IMR-90 (cell line): ENCODE data around the gene POFUT2. TPM values are rescaled to one million over a fixed set of nuclear protein-coding genes. Genes with fewer than 3 reads are reported as not detected.

Experiments used
- ATAC-seq: fragments of 200-7000 bp; cut with Tn5 transposase; 2 replicates; pipeline ENCODE4 v1.9.1; 2020; ENCODE audit warnings: low read depth, mild to moderate bottlenecking, moderate library complexity
- BruUV-seq: library from RNA; stranded (reverse); fragments of 400-500 nt; replicated peaks from 2 replicates; lab custom pipeline; 2021; lab: Mats Ljungman, UMichigan
- CTCF ChIA-PET: fragments of 300-600 bp; formaldehyde crosslinking; extraction: SDS; loops from one replicate; lab custom pipeline; 2021; ENCODE audit warnings: antibody characterized with exemption; lab: Yijun Ruan, JAX
- POLR2A ChIA-PET: fragments of 300-600 bp; sonication (Branson Sonifier 250); formaldehyde crosslinking; loops from one replicate; lab custom pipeline; 2022; ENCODE audit warnings: antibody characterized with exemption; ENCODE audit not compliant: unreplicated experiment; lab: Charles Lee
- DNase-seq: peaks from one replicate; pipeline ENCODE4 v3.0.0; 2013
- H2AFZ ChIP-seq: replicated peaks from 2 replicates; pipeline ENCODE3; 2013; ENCODE audit warnings: low read length, mild to moderate bottlenecking; ENCODE audit not compliant: poor library complexity
- H2AK5ac ChIP-seq: 2 replicates; pipeline ENCODE4 v1.6.1; 2013; ENCODE audit warnings: low read depth, low read length, inconsistent platforms
- H2AK9ac ChIP-seq: replicated peaks from 2 replicates; pipeline ENCODE3; 2013; ENCODE audit warnings: mild to moderate bottlenecking, low read depth, low read length, moderate library complexity; ENCODE audit not compliant: poor library complexity
- H2BK120ac ChIP-seq: 2 replicates; pipeline ENCODE4 v1.6.1; 2013; ENCODE audit warnings: low read depth, low read length, inconsistent platforms
- H2BK15ac ChIP-seq: 3 replicates; pipeline ENCODE4 v1.6.1; 2013; ENCODE audit warnings: low read depth, low read length, inconsistent platforms
- H2BK20ac ChIP-seq: 2 replicates; pipeline ENCODE4 v1.6.1; 2013; ENCODE audit warnings: low read depth, mild to moderate bottlenecking, inconsistent platforms, low read length, moderate library complexity
- H2BK5ac ChIP-seq: 2 replicates; pipeline ENCODE4 v1.6.1; 2013; ENCODE audit warnings: mild to moderate bottlenecking, low read depth, low read length, inconsistent platforms; ENCODE audit not compliant: poor library complexity, severe bottlenecking
- H3K14ac ChIP-seq: replicated peaks from 2 replicates; pipeline ENCODE4 v1.6.1; 2013; ENCODE audit warnings: low read depth, low read length, inconsistent platforms
- H3K18ac ChIP-seq: 2 replicates; pipeline ENCODE4 v1.6.1; 2013; ENCODE audit warnings: low read depth, low read length, control low read depth
- H3K23ac ChIP-seq: 2 replicates; pipeline ENCODE4 v1.6.1; 2013; ENCODE audit warnings: low read depth, low read length, inconsistent platforms
- H3K27ac ChIP-seq: 2 replicates; pipeline ENCODE4 v1.5.1; 2013; ENCODE audit warnings: mild to moderate bottlenecking, control low read depth, low read length; ENCODE audit not compliant: insufficient read depth
- H3K27me3 ChIP-seq: 2 replicates; pipeline ENCODE4 v1.6.1; 2013; ENCODE audit warnings: low read length; ENCODE audit not compliant: control insufficient read depth, insufficient read depth
- H3K36me3 ChIP-seq: 2 replicates; pipeline ENCODE4 v1.6.1; 2013; ENCODE audit warnings: low read length, mixed read lengths; ENCODE audit not compliant: control insufficient read depth, insufficient read depth
- H3K4ac ChIP-seq: 2 replicates; pipeline ENCODE4 v1.6.1; 2013; ENCODE audit warnings: low read depth, low read length, inconsistent platforms
- H3K4me1 ChIP-seq: 2 replicates; pipeline ENCODE4 v1.6.1; 2013; ENCODE audit warnings: low read length, mixed read lengths; ENCODE audit not compliant: control insufficient read depth, insufficient read depth
- H3K4me2 ChIP-seq: 2 replicates; pipeline ENCODE4 v1.6.1; 2013; ENCODE audit warnings: low read depth, mild to moderate bottlenecking, control low read depth, low read length, moderate library complexity
- H3K4me3 ChIP-seq: 2 replicates; pipeline ENCODE4 v1.5.1; 2013; ENCODE audit warnings: low read depth, mild to moderate bottlenecking, control low read depth, low read length, moderate library complexity; ENCODE audit not compliant: insufficient read depth
- H3K56ac ChIP-seq: 2 replicates; pipeline ENCODE4 v1.6.1; 2013; ENCODE audit warnings: low read length, inconsistent platforms; ENCODE audit not compliant: insufficient read depth; ENCODE audit errors: extremely low read depth
- H3K79me1 ChIP-seq, 2 experiments: 2 replicates each; pipeline ENCODE4 v1.6.1; 2013; ENCODE audit warnings: low read length in 2 of 2, inconsistent platforms in 1 of 2, low read depth in 1 of 2
- H3K9ac ChIP-seq: 2 replicates; pipeline ENCODE4 v1.6.1; 2013; ENCODE audit warnings: low read depth, low read length, control low read depth
- H3K9me1 ChIP-seq: 2 replicates; pipeline ENCODE4 v1.6.1; 2013; ENCODE audit warnings: low read length, inconsistent platforms; ENCODE audit not compliant: insufficient read depth
- H3K9me3 ChIP-seq: 2 replicates; pipeline ENCODE4 v1.6.1; 2013; ENCODE audit warnings: low read length; ENCODE audit not compliant: control insufficient read depth, insufficient read depth
- H4K20me1 ChIP-seq: 2 replicates; pipeline ENCODE4 v1.6.1; 2013; ENCODE audit warnings: low read length, inconsistent platforms; ENCODE audit not compliant: insufficient read depth
- H4K5ac ChIP-seq: 2 replicates; pipeline ENCODE4 v1.6.1; 2013; ENCODE audit warnings: mild to moderate bottlenecking, low read depth, low read length, control low read depth
- H4K8ac ChIP-seq, 2 experiments: 2 replicates each; pipeline ENCODE4 v1.6.1; 2013; ENCODE audit warnings: low read depth in 2 of 2, low read length in 2 of 2, control low read depth in 1 of 2, inconsistent platforms in 1 of 2
- H4K91ac ChIP-seq: 2 replicates; pipeline ENCODE4 v1.6.1; 2013; ENCODE audit warnings: low read depth, low read length, inconsistent platforms; ENCODE audit not compliant: insufficient read depth
- BHLHE40 ChIP-seq: fragments of 150-350 bp; IDR thresholded peaks from 2 replicates; pipeline ENCODE4 v1.6.1; 2016; ENCODE audit warnings: mild to moderate bottlenecking, low read depth, low read length
- CHD1 ChIP-seq: IDR thresholded peaks from 2 replicates; pipeline ENCODE4 v1.6.1; 2012; ENCODE audit warnings: low read depth, low read length, improper control_type of control experiment
- FOS ChIP-seq: fragments of 150-350 bp; IDR thresholded peaks from 2 replicates; pipeline ENCODE4 v1.6.1; 2016; ENCODE audit warnings: low read depth, low read length
- MXI1 ChIP-seq: IDR thresholded peaks from 2 replicates; pipeline ENCODE4 v1.6.1; 2012; ENCODE audit warnings: low read depth, mild to moderate bottlenecking, low read length, moderate library complexity, borderline replicate concordance
- RAD21 ChIP-seq: IDR thresholded peaks from 2 replicates; pipeline ENCODE4 v1.6.1; 2012; ENCODE audit warnings: low read length, improper control_type of control experiment
- RCOR1 ChIP-seq: IDR thresholded peaks from 2 replicates; pipeline ENCODE4 v1.6.1; 2012; ENCODE audit warnings: mild to moderate bottlenecking, low read length, improper control_type of control experiment; ENCODE audit not compliant: insufficient replicate concordance
- RFX5 ChIP-seq: IDR thresholded peaks from 2 replicates; pipeline ENCODE4 v1.8.0; 2012; ENCODE audit warnings: low read depth, mild to moderate bottlenecking, low read length, moderate library complexity
- WGBS, 2 experiments: methylation state at CpG; one replicate each; pipeline versions ENCODE4 v1.1.5 to v1.1.7; 2013; ENCODE audit warnings: missing lambda C conversion rate in 2 of 2; ENCODE audit not compliant: insufficient read length in 1 of 2; ENCODE audit errors: extremely low coverage in 2 of 2; 5-methylcytosine and 5-hydroxymethylcytosine counted together
- dilution Hi-C: fragments of 300-500 bp; cut with HindIII; formaldehyde crosslinking; loops from one replicate; pipeline ENCODE4 v1.14.3; 2018; ENCODE audit warnings: low sequenced_read_pairs; ENCODE audit not compliant: unreplicated experiment
- in situ Hi-C: fragments of 300-500 bp; cut with MboI; formaldehyde crosslinking; loops from 3 replicates; pipeline ENCODE4 v1.14.3; 2019; ENCODE audit warnings: low sequenced_read_pairs, inconsistent platforms, mixed read lengths
- intact Hi-C: fragments of 100-400 bp; cut with micrococcal nuclease; formaldehyde crosslinking; loops from 2 replicates; pipeline ENCODE4 v1.10.0; 2022
- polyA plus RNA-seq, 3 experiments: library from polyadenylated mRNA; depleted of rRNA; stranded (reverse); fragments of >200 nt; gene quantifications; 2 replicates each; pipeline ENCODE4 v1.2.3, GENCODE V29; 2012; ENCODE audit warnings: low replicate concordance in 1 of 3
- total RNA-seq: library from RNA; depleted of rRNA; stranded (reverse); fragments of >200 nt; gene quantifications from 2 replicates; pipeline ENCODE4 v1.2.3, GENCODE V29; 2012
- TF ChIP-seq, protein P1 (sequence below): fragments of 150-350 bp; IDR thresholded peaks from 2 replicates; pipeline ENCODE4 v1.6.1; 2017; ENCODE audit warnings: mild to moderate bottlenecking, antibody characterized with exemption, low read length, low read depth

The POFUT2 gene
- total and polyA plus RNA-seq, 2 of the 4 experiments (the other 2 are of a cell fraction), result 18.8 to 59.3 TPM

DNA sequence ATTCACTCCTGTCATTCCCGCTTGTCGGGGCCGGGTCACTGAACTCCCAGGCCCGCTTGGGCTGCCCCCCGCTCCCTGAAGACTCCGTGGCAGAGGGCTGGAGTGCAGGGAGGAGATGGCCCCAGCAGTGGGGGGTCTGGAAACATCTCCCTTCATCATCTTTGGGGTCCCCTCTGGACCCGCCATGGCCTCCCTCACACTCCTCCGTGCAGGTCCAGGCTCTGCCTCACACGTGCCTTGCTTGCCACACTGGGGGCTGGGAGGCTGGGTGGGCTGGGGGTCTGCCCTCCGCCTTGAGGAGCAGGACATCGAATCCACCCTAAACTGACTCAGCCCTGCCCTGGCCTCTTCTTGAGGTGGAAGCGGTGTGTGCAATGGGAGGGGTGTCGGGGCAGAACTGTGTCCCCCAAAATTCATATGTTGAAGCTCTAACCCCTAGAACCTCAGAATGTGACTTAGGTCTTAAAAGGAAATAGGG is 35.2 kb downstream of the POFUT2 start:
- H2BK5ac ChIP-seq, result no peak overlapping the region
- no peak overlapping the region for H3K56ac ChIP-seq
- peaks cover 6% of the 10 kb centered on the region for H3K4me1 ChIP-seq
- H4K8ac ChIP-seq, result no peak overlapping the region
- ATAC-seq (no peak), DNase-seq (no peak)
- H4K91ac ChIP-seq, result no peak overlapping the region
- no peak for TF ChIP-seq MXI1
- no peak for TF ChIP-seq BHLHE40
- no peak for TF ChIP-seq CHD1
- TF ChIP-seq FOS, result no peak
- no peak for TF ChIP-seq RFX5
- TF ChIP-seq, protein P1, sequence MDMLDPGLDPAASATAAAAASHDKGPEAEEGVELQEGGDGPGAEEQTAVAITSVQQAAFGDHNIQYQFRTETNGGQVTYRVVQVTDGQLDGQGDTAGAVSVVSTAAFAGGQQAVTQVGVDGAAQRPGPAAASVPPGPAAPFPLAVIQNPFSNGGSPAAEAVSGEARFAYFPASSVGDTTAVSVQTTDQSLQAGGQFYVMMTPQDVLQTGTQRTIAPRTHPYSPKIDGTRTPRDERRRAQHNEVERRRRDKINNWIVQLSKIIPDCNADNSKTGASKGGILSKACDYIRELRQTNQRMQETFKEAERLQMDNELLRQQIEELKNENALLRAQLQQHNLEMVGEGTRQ, result no peak
- TF ChIP-seq RCOR1, result no peak
- no peak for TF ChIP-seq RAD21
- dilution Hi-C loops (no loop called here), in situ Hi-C loops (no loop called here), intact Hi-C loops (no loop called here)
- H2BK20ac ChIP-seq, result no peak overlapping the region
- H2AFZ ChIP-seq, result no peak overlapping the region
- ChIA-PET CTCF (no interaction called here), POLR2A (no interaction called here)
- no peaks in the 10 kb centered on the region for H3K79me1 ChIP-seq
- no peak overlapping the region for H3K23ac ChIP-seq
- H3K4me2 ChIP-seq, result no peak overlapping the region
- H4K5ac ChIP-seq, result no peak overlapping the region
- H3K27ac ChIP-seq, result no peak overlapping the region
- H2AK5ac ChIP-seq, result no peak overlapping the region
- H3K4me3 ChIP-seq, result no peak overlapping the region
- H3K9ac ChIP-seq, result no peak overlapping the region
- no peak overlapping the region for H3K4ac ChIP-seq
- H2BK15ac ChIP-seq, result no peak overlapping the region
- H3K14ac ChIP-seq, result no peak overlapping the region
- peaks cover 12% of the 10 kb centered on the region for H3K9me3 ChIP-seq
- H2BK120ac ChIP-seq, result no peak overlapping the region
- no peak overlapping the region for H3K18ac ChIP-seq
- no peaks in the 10 kb centered on the region for H4K20me1 ChIP-seq
- no peak overlapping the region for H2AK9ac ChIP-seq
- no peaks in the 10 kb centered on the region for H3K9me1 ChIP-seq
- WGBS, 2 experiments, result no CpG with 5 or more reads among the region's 13 CpGs
- no peaks in the 10 kb centered on the region for H3K36me3 ChIP-seq
- no TSS peak for BruUV-seq
- H3K27me3 ChIP-seq, result peaks cover 33% of the 10 kb centered on the region
